ENCODE results near the gene DIAPH2.

DNA sequence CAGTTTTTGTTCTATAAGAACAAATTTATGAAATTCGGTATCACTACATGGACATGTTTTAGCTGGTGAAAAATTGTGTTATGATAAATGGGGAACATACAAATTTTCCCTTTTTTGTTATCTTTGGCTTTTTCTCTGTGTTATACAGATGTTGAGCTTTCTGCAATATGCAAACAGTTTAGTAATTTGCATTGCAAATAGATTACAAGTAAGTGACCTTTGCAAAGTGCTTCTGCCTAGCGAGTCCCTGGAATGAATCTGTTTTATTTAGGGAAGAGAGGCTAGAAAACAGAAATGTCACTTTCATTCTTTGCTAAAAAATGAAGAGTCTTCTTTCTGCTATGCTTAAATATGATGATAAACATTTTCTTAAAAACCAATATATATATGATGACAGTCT lies 660.1 kb downstream of the DIAPH2 start:
- TF ChIP-seq, protein P1, sequence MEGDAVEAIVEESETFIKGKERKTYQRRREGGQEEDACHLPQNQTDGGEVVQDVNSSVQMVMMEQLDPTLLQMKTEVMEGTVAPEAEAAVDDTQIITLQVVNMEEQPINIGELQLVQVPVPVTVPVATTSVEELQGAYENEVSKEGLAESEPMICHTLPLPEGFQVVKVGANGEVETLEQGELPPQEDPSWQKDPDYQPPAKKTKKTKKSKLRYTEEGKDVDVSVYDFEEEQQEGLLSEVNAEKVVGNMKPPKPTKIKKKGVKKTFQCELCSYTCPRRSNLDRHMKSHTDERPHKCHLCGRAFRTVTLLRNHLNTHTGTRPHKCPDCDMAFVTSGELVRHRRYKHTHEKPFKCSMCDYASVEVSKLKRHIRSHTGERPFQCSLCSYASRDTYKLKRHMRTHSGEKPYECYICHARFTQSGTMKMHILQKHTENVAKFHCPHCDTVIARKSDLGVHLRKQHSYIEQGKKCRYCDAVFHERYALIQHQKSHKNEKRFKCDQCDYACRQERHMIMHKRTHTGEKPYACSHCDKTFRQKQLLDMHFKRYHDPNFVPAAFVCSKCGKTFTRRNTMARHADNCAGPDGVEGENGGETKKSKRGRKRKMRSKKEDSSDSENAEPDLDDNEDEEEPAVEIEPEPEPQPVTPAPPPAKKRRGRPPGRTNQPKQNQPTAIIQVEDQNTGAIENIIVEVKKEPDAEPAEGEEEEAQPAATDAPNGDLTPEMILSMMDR (IDR thresholded peaks at IDR 0.05 in 4 of 5, conservative IDR thresholded peaks at IDR 0.05 in 1 of 5), result no peak
- no peak for TF ChIP-seq POLR2A (IDR thresholded peaks at IDR 0.05)
